GM18951 (cell line): Measurements from ENCODE around the gene MMADHC.

Experiments
- POLR2A ChIP-seq: IDR thresholded peaks from 4 replicates; pipeline ENCODE4 v1.6.1; 2011; ENCODE audit warnings: mild to moderate bottlenecking; ENCODE audit not compliant: insufficient read length, insufficient read depth; ENCODE audit errors: extremely low read depth
- in situ Hi-C: fragments of 300-500 bp; cut with MboI; formaldehyde crosslinking; loops from one replicate; pipeline ENCODE4 v1.12.0; 2022; ENCODE audit warnings: low sequenced_read_pairs, mixed read lengths, inconsistent platforms; ENCODE audit not compliant: unreplicated experiment

MMADHC gene

GRCh38 chr2:149561309-149561926, 26.2 kb downstream of the MMADHC start:
- no peak for TF ChIP-seq POLR2A
- in situ Hi-C loops = loop anchor here (10.0 to 25.0 kb wide), 2 partner anchors 547 to 1599 kb away; no protein-coding TSS in a partner anchor

GRCh38 chr2:149559341-149560068, 28.1 kb downstream of the MMADHC start:
- no peak for TF ChIP-seq POLR2A
- in situ Hi-C loops = loop anchor here (10.0 to 25.0 kb wide), 2 partner anchors 545 to 1597 kb away; no protein-coding TSS in a partner anchor

- TF ChIP-seq POLR2A = no peak
- in situ Hi-C loops = loop anchor here (25.0 kb wide), 1 partner anchor 1594 kb away; no protein-coding TSS in a partner anchor
Measured at GRCh38 chr2:149556452-149556851, 31.1 kb downstream of the MMADHC start.

- in situ Hi-C loops = loop anchor here (25.0 kb wide), 1 partner anchor 1591 kb away; no protein-coding TSS in a partner anchor
Measured at GRCh38 chr2:149552830-149553229, 34.7 kb downstream of the MMADHC start.

GRCh38 chr2:149552226-149552625, 35.3 kb downstream of the MMADHC start:
- no peak for TF ChIP-seq POLR2A
- in situ Hi-C loops = loop anchor here (25.0 kb wide), 1 partner anchor 1590 kb away; no protein-coding TSS in a partner anchor

More at GRCh38 chr2:149552830-149553229, 34.7 kb downstream of the MMADHC start:
- no peak for TF ChIP-seq POLR2A

- in situ Hi-C loops = no loop called here
- TF ChIP-seq POLR2A = no peak
Measured at GRCh38 chr2:149544692-149545091, 42.9 kb downstream of the MMADHC start.

GRCh38 chr2:149543845-149544244, 43.7 kb downstream of the MMADHC start:
- in situ Hi-C loops = no loop called here
- no peak for TF ChIP-seq POLR2A

- in situ Hi-C loops = no loop called here
- TF ChIP-seq POLR2A = no peak
Measured at GRCh38 chr2:149540138-149540537, 47.4 kb downstream of the MMADHC start.

- in situ Hi-C loops = no loop called here
- TF ChIP-seq POLR2A = no peak
Measured at GRCh38 chr2:149538138-149538833, 49.3 kb downstream of the MMADHC start.

GRCh38 chr2:149537092-149537726, 50.4 kb downstream of the MMADHC start:
- no peak for TF ChIP-seq POLR2A
- in situ Hi-C loops = no loop called here

GRCh38 chr2:149536649-149537048, 50.9 kb downstream of the MMADHC start:
- in situ Hi-C loops = no loop called here
- no peak for TF ChIP-seq POLR2A

- in situ Hi-C loops = no loop called here
- TF ChIP-seq POLR2A = no peak
Measured at GRCh38 chr2:149534674-149535073, 52.9 kb downstream of the MMADHC start.

- in situ Hi-C loops = no loop called here
- no peak for TF ChIP-seq POLR2A
Measured at GRCh38 chr2:149528983-149529382, 58.6 kb downstream of the MMADHC start.
